Measurements from ENCODE around the gene PRTG. TPM values are rescaled to one million over a fixed set of nuclear protein-coding genes. Genes with fewer than 3 reads are reported as not detected.
"Not testable (repeated sequence)": the region's sequence is repeated elsewhere in the genome, so short reads cannot be mapped to it uniquely, and the experiment has no call there.

The PRTG gene
- total RNA-seq, 1 donor, result 4.7 TPM

DNA sequence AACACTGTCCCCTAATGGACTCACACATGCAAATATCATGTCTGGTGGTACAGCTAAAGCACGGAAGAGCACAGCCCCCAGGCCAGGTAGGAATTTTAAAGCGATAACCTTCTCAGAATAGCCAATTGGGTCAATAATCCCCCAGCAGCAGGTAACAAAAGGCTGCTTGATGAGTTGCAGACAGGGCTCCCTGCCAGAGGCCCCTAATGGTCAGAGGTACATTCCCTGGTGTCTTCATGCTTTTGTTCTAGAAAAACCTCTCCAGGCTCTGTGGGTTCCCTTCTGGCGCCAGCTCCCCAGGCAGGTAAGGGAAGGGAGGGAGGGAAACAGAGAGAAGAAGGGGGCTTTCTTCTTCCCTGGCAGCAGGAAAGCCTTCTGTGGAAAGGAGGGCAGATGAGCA, 43.4 kb upstream of the PRTG start:
- H3K4me2 ChIP-seq (ENCODE audit: insufficient read depth, low read length), result no peak overlapping the region
- H3K4me3 ChIP-seq (ENCODE audit: insufficient read depth, low read length), result no peak overlapping the region
- TF ChIP-seq, protein P1, sequence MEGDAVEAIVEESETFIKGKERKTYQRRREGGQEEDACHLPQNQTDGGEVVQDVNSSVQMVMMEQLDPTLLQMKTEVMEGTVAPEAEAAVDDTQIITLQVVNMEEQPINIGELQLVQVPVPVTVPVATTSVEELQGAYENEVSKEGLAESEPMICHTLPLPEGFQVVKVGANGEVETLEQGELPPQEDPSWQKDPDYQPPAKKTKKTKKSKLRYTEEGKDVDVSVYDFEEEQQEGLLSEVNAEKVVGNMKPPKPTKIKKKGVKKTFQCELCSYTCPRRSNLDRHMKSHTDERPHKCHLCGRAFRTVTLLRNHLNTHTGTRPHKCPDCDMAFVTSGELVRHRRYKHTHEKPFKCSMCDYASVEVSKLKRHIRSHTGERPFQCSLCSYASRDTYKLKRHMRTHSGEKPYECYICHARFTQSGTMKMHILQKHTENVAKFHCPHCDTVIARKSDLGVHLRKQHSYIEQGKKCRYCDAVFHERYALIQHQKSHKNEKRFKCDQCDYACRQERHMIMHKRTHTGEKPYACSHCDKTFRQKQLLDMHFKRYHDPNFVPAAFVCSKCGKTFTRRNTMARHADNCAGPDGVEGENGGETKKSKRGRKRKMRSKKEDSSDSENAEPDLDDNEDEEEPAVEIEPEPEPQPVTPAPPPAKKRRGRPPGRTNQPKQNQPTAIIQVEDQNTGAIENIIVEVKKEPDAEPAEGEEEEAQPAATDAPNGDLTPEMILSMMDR (IDR thresholded peaks at IDR 0.05; ENCODE audit: extremely low read depth, low read depth, low read length), result no peak
- H3K79me2 ChIP-seq (ENCODE audit: insufficient read depth, low read length), result no peaks in the 10 kb centered on the region
- no peaks in the 10 kb centered on the region for H3K36me3 ChIP-seq (ENCODE audit: insufficient read depth, low read length)
- DNase-seq (ENCODE audit: insufficient read length, low spot score, missing footprints), result no peak
- H3K9me3 ChIP-seq (ENCODE audit: low read depth, low read length), result peaks cover 2% of the 10 kb centered on the region
- H3K4me1 ChIP-seq (ENCODE audit: insufficient read depth, low read length), result no peaks in the 10 kb centered on the region
- H3K27ac ChIP-seq (ENCODE audit: low read depth, low read length), result no peak overlapping the region
- H2AFZ ChIP-seq (ENCODE audit: low read length), result no peak overlapping the region
- no peaks in the 10 kb centered on the region for H3K27me3 ChIP-seq (ENCODE audit: insufficient read depth, low read length)
- H4K20me1 ChIP-seq (ENCODE audit: insufficient read depth, low read length), result no peaks in the 10 kb centered on the region

DNA sequence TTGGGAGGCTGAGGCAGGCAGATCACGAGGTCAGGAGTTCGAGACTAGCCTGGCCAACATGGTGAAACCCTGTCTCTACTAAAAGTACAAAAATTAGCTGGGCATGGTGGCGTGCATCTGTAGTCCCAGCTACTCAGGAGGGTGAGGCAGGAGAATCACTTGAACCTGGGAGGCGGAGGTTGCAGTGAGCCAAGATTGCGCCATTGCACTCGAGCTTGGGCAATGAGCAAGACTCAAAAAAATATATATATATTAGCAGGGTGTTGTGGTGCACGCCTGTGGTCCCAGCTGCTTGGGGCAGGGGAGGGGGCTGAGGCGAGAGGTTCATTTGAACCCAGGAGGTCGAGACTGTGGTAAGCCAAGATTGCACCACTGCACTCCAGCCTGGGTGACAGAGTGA, 42.6 kb upstream of the PRTG start:
- DNase-seq (ENCODE audit: insufficient read length, low spot score, missing footprints); H3K36me3 ChIP-seq (ENCODE audit: insufficient read depth, low read length); H3K4me1 ChIP-seq (ENCODE audit: insufficient read depth, low read length); H2AFZ ChIP-seq (ENCODE audit: low read length); H3K9me3 ChIP-seq (ENCODE audit: low read depth, low read length); H3K4me2 ChIP-seq (ENCODE audit: insufficient read depth, low read length); H3K27ac ChIP-seq (ENCODE audit: low read depth, low read length); H3K27me3 ChIP-seq (ENCODE audit: insufficient read depth, low read length); H4K20me1 ChIP-seq (ENCODE audit: insufficient read depth, low read length); H3K4me3 ChIP-seq (ENCODE audit: insufficient read depth, low read length); H3K79me2 ChIP-seq (ENCODE audit: insufficient read depth, low read length): not testable (repeated sequence)

DNA sequence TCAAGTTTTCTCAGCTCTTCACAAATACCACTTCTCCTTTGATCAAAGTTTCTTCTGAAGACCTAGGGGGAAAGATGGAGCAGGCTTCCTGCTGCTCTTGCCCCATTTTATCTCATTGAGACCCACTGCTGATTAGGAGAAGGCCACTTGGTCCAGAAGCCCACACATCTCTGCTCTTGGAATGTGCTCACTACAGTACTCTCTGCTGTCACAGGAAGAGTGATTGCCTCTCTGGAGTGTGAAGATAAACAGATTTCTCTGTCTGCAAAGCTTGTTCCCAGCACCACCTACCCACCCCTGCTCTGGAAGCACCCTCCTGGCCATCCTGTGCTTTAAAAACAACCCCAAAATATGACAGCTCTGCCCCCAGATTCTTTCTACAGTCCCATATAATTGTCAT, 41.3 kb upstream of the PRTG start:
- DNase-seq (ENCODE audit: insufficient read length, low spot score, missing footprints), result no peak
- no peak overlapping the region for H3K4me2 ChIP-seq (ENCODE audit: insufficient read depth, low read length)
- no peak overlapping the region for H3K27ac ChIP-seq (ENCODE audit: low read depth, low read length)
- H3K27me3 ChIP-seq (ENCODE audit: insufficient read depth, low read length), result no peaks in the 10 kb centered on the region
- no peak overlapping the region for H3K4me3 ChIP-seq (ENCODE audit: insufficient read depth, low read length)
- H3K36me3 ChIP-seq (ENCODE audit: insufficient read depth, low read length), result no peaks in the 10 kb centered on the region
- no peaks in the 10 kb centered on the region for H3K79me2 ChIP-seq (ENCODE audit: insufficient read depth, low read length)
- H4K20me1 ChIP-seq (ENCODE audit: insufficient read depth, low read length), result no peaks in the 10 kb centered on the region
- H3K9me3 ChIP-seq (ENCODE audit: low read depth, low read length), result no peaks in the 10 kb centered on the region
- no peaks in the 10 kb centered on the region for H3K4me1 ChIP-seq (ENCODE audit: insufficient read depth, low read length)
- no peak overlapping the region for H2AFZ ChIP-seq (ENCODE audit: low read length)
- TF ChIP-seq, protein P1 (IDR thresholded peaks at IDR 0.05; ENCODE audit: extremely low read depth, low read depth, low read length), result no peak

DNA sequence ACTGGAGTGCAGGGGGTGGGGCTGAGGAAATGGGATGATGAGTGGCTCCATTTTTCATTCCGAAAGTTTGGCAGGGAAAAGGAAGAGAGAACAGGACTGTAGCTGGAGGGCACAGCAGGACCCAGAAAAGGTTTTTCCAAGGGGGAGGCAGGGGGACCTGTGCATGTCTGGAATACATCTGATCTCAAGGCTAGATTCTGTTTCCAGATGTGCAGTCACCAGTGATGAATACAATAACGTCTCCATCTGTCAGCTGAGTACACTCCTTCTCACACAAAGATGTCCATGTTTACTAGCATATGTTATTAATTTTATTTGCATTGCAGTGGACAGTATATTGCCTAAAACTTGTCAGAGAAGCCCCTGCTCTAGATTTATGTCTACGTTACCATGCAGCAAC, 39.9 kb upstream of the PRTG start:
- H3K4me1 ChIP-seq (ENCODE audit: insufficient read depth, low read length), result no peaks in the 10 kb centered on the region
- H3K27me3 ChIP-seq (ENCODE audit: insufficient read depth, low read length), result peaks cover under 1% of the 10 kb centered on the region
- no peak overlapping the region for H3K4me2 ChIP-seq (ENCODE audit: insufficient read depth, low read length)
- no peak overlapping the region for H3K27ac ChIP-seq (ENCODE audit: low read depth, low read length)
- DNase-seq (ENCODE audit: insufficient read length, low spot score, missing footprints), result no peak
- no peaks in the 10 kb centered on the region for H3K79me2 ChIP-seq (ENCODE audit: insufficient read depth, low read length)
- H3K9me3 ChIP-seq (ENCODE audit: low read depth, low read length), result no peaks in the 10 kb centered on the region
- no peak overlapping the region for H2AFZ ChIP-seq (ENCODE audit: low read length)
- H4K20me1 ChIP-seq (ENCODE audit: insufficient read depth, low read length), result no peaks in the 10 kb centered on the region
- TF ChIP-seq, protein P1 (IDR thresholded peaks at IDR 0.05; ENCODE audit: extremely low read depth, low read depth, low read length), result no peak
- no peaks in the 10 kb centered on the region for H3K36me3 ChIP-seq (ENCODE audit: insufficient read depth, low read length)
- no peak overlapping the region for H3K4me3 ChIP-seq (ENCODE audit: insufficient read depth, low read length)
